Stimulated activated CD4-positive, alpha-beta T cell treated with anti-CD3 and anti-CD28 coated beads, Interleukin-2, amount 100 ng/mL, for 24 hours (primary cell): ENCODE measurements around the gene SCUBE2.
"Not testable (repeated sequence)": the region's sequence is repeated elsewhere in the genome, so short reads cannot be mapped to it uniquely, and the experiment has no call there.

Experiments used
- DNase-seq, 2 donors: peaks; one replicate each; pipeline ENCODE4 v3.0.0-alpha.2; 2020

SCUBE2 gene

DNA sequence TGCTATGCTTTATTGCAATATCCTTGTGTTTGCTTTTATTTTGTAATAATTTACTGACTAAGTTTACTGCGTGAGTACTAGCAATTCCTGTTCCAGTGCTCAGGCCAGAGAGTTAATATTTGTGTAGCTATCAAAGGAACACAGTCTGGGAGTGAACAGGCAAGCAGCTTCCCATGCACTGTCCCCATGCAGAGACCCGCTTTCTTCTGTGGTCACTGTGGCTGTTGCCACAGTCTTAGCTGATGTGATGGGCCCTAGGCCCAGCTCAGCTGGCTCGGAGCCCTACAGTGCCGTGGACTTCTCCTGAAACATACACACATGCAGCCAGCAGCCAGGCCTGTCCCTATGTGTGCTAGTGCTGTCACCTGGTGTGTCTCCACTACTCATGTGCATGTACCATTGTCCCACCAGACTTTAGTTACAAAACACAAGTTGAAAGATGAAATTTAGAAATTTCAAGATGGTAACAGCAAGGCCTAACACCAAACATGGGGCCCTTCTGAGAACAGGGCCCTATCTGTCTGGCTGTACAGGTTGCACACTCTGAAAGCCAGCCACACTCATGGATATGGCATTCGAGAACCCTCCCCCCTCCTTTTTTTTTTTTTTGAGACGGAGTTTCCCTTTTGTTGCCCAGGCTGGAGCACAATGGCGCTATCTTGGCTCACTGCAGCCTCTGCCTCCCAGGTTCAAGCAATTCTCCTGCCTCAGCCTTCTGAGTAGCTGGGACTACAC lies 12.3 kb upstream of the SCUBE2 start:
- DNase-seq, result no peak

DNA sequence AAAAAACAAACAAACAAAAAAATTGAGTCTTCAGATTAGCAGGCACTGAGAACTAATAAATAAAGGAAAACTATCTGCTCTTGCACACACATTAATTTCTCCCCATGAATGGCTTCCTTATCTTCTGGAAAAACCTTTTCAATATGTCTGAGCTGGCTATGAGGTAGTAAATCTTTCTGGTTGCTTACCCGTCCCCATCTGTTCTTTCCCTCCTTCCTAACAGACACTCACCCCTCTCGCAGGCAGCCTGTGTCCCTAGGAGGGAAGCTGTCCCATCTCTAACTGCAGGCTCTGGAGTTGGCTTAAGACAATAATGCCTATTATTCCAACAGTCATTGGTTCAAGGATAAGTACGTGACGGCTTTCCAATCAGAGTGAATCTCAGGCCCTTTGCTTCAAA lies 8.2 kb upstream of the SCUBE2 start:
- no peak for DNase-seq

DNA sequence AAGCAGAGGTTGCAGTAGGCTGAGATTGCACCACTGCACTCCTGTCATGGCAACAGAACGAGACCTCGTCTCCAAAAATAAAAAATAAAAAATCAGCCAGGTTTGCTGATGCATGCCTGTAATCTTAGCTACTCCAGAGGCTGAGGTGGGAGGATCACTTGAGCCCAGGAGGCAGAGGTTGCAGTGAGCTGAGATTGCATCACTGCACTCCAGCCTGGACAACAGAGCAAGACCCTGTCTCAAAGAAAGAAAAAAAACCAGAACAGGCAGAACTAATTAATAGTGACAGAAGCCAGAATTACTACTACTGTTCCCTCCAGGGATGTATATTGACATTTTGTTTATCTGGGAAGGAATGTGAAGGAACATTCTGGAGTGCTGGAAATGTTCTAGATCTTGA lies 7.1 kb upstream of the SCUBE2 start:
- not testable (repeated sequence) for DNase-seq

DNA sequence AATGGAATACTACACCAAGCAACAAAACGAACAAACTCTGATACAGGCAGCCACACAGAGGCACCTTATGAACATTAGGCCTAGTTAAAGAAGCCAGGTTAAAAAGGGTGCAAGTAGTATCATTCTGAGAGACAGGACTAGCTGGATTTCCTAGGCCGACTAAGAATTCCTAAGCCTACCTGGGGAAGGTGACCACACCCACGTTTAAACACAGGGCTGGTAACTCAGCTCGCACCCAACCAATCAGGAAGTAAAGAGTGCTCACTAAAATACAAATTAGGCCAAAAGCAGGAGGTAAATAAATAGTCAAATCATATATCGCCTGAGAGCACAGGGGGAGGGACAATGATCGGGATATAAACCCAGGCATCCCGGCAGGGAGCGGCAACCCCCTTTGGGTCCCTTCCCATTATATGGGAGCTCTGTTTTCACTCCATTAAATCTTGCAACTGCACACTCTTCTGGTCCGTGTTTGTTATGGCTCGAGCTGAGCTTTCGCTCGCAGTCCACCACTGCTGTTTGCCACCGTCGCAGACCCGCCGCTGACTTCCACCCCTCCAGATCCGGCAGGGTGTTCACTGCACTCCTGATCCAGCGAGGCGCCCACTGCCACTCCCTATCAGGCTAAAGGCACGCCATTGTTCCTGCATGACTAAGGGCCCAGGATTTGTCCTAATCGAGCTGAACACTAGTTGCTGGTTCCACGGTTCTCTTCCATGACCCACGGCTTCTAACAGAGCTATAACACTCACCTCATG lies 6.0 kb upstream of the SCUBE2 start:
- DNase-seq, result not testable (repeated sequence)

DNA sequence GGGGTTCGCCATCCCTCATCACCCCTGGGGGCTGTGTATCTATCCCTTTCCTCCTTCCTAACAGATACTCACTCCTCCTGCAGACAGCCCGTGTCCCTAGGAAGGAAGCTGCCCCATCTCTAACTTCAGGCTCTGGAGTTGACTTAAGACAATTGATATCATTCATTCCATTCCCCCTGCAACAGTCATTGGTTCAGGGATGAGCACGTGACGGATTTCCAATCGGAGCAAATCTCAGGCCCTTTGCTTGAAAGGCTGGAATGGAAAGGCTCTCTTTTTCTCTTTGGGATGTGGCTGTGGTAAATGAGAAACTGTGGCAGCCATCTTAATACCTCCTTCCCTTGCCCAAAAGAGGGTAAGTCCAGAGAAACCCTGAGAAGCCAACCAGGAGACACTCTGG lies 5.0 kb upstream of the SCUBE2 start:
- DNase-seq, result no peak

DNA sequence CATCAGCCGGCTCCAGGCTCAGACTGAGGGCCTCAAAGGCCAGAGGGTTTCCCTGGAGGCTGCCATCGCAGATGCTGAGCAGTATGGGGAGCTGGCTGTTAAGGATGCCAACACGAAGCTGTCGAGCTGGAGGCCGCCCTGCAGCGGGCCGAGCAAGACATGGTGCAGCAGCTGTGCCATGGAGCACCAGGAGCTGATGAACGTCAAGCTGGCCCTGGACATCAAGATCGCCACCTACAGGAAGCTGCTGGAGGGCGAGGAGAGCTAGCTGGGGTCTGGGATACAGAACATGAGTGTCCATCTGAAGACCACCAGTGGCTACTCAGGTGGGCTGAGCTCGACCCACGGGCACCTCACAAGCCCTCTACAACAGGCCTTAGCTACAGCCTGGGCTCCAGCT lies 4.0 kb upstream of the SCUBE2 start:
- DNase-seq, result peak in 1 of 2 donors; percentile 24

DNA sequence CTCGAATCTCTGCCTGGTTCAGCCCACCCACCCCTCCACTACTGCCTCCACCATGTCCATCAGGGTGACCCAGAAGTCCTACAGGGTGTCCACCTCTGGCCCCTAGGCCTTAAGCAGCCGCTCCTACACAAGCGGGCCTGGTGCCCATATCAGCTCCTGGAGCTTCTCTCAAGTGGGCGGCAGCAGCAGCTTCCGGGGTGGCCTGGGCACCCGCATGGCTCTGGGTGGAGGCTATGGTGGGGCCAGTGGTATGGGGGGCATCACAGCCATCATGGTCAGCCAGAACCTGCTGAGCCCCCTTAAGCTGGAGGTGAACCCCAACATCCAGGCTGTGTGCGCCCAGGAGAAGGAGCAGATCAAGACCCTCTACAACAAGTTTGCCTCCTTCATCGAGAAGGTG lies 3.0 kb upstream of the SCUBE2 start:
- no peak for DNase-seq

DNA sequence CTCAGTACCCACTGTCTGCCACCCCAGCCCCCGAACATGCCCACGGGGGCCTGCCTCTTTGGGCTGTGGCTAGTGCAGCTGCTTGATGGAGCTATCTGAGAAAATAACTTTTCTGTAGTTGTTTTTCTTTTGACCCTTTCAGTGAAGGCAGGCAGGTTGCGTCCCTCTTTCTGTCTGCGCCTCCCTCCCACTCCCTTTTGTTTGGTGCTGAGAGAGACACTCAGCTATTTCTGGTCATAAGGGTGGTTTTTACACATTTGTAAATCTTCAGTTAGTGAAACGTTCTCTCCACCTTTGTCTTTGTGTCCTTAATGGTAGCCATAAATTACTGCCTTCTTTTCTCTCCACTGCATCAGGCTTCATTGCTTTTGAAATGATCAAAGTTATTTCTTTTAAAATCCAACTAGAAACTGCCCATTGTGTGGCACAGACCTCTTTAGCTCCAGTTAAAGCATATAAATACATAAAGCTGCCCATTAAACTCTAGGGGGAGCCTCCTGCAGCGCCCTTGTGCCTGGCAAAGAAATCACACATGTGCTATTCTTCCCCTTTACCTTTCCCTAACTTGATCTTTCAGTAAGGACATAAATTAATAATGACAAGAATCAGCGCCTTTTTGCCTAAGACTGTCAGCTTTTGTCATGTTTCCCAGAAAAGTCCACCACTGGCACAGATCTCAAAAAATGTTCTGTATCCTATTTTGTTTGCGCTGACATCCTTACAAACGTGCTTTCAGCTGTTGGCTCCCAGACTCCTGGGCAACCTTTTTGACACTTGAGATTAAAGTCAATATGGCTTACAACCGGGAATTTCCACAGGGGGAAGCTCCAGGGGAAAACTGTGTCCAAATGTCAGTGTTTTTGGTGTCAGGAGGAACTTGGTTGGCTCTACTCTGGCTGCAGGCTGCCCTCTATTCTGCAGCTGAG lies 1.7 kb upstream of the SCUBE2 start:
- DNase-seq, result no peak

DNA sequence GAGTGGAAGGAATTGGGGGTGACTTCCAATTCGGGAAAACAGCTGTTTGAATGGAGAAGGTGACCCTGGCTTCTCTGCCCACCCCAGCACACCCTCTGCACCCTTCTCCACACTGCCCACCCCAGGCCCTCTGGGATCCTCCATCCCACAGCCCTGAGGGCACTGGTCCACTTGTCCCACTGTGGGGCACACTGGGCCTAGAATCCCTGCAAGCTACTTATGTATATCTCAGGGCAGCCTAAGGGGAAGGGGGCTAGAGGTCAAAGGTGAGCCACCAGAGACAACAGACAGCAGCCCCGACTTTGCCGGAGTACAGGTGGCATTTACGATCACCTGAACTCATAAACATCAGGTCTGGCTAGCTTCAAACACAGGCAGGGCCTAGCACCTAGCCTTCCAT lies 673 bp upstream of the SCUBE2 start:
- no peak for DNase-seq

DNA sequence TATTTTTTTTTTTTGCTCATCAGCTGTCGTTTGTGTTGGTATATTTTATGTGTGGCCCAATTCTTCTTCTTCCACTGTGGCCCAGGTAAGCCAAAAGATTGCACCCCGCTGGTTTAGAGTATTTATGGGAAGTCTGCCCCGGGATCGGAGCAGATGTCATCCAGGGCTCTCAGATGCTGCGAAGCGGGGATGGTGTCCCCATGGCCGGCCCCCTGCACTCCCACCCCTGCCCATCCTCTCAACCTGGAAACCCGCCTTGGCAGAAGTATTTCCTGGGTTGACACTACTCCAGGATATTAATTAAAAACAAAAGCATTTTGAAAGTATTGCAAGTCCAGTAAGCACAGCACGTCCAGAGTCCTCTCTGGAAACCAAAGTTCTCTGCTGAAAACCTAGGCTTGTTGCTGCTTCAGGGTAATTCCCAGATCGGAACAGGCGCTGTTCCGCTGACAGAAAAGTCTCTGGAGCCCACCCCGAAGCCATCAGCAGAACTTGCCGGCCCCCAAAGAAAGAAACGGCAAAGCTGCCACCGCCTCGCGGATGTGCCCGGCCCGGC lies 833 bp downstream of the SCUBE2 start:
- no peak for DNase-seq

DNA sequence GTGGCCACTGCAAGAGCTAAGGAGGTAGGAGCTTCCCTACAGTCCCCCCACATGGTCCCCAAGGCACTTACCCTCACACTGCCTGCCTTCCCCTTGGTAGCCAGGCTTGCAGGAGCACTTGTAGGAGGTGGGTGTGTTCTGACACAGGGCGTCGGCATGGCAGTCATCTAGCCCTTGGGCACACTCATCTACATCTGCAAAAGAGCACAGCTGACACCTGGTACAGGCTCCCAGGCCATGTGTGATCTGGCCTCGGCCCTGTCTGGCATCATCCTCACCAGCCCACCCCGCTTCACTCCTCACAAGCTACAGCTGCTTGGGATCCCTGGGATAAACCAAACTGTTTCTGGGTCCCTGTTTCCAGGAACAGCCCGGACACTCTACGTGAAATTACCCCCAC lies 1.8 kb downstream of the SCUBE2 start:
- DNase-seq, result no peak

DNA sequence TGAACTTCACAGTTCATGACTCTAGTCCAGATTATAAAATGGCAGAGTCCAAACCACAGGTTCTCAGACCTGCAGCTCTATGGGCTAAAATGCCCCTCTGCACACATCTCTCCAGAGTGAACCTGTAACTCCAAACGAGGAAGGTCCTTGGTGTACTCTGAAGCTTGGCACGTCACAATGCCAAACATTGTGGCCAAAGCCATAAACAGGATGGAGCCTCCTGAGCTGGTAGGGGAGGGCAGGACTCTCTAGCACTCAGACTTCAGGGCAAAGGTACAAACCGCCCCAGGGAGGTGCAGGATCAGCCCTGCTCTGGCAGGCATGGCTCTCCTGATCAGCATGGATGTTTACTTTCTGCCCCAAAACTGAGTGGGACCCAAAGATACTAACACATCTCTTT lies 2.3 kb downstream of the SCUBE2 start:
- no peak for DNase-seq

DNA sequence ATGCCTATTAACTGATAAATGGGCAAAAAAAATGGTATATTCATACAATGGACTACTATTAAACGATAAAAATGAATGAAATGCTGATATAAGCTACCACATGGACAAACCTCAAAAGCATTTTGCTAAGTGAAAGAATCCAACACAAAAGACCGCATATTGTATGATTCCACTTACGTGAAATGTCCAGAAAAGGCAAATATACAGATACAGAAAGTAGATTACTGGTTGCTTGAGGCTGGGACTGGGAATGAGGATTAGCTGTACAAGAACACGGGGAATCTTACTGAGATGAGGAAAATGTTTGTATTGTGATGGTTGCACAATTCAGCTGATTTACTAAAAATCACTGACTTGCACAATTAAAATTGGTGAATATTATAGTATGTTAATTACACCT lies 8.8 kb downstream of the SCUBE2 start:
- no peak for DNase-seq

DNA sequence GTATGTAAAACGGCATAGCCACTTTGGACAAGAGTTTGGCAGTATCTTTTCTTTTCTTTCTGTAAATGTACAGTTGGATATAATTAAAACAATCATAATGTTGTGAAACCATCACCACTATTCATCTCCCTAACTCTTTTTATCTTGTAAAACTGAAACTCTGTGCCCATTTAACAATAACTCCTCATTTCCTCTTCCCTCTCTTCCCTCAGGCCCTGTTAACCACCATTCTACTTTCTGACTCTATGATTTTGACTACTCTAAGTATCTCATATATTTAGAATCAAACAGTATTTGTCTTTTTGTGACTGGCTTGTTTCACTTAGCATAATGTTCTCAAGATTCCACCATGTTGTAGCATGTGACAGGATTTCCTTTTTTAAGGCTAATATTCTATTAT lies 10.2 kb downstream of the SCUBE2 start:
- no peak for DNase-seq

DNA sequence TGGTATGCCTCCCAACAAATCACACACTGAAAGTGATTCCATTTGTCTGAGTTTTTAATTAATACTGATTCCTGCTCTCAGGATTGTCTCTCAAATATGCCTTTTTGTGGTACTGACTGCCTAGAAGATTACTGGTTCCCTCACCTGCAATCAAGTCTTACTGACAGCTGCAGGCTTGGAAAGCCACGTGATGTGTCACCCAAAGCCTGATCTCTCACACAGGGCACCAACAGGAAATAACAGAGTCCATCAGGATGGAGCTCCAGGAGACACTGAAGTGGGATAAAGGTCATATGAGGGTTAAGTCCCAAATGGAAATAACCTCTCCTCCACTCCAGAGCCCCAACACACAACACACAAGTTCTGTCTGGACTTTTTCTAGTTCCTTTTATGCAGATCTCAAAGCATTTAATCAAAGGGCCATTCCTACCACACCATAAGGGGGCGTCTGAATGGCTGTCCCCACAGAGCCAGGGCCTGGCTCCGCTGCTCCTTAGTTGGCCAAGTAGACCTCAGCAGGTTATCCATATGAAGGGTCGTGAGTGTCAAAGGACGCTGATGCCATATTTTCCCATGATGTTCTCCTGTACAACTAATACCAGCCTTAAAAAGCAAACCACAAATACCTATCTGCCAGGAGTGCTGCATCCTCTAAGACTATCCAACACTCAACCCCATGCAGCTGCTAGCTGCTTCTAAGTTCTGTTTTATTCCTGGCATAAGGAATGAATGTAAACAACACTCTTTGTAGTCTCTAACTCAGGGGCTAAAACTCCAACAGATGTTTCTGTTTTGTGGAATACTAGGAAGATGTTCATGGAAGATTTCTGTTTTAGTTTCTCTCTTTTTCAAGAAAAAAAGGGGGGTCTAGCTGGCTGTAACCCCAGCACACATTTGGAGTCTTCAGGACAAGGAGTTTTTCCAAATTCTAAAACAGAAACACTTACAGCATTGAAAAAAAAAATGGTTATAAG lies 13.0 kb downstream of the SCUBE2 start:
- no peak for DNase-seq

DNA sequence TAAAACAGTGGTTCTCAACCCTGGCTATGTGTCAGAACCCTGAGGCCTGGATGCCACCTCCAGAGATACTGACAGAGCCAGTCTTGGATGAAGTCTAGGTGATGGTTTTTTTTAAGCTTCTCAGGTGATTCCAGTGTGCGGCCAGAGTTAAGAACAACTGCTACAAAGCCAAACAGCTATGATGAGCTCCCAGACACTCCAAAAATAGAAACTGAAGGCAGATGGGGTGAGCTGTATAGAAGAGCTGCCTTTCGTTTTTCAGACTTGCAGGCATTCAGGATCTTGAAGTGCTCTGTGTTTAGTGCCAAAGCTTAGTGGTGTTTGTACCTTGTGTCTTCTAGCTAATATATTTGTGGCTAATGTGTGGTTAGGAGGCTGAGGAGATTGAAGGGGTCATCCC lies 14.2 kb downstream of the SCUBE2 start:
- no peak for DNase-seq

DNA sequence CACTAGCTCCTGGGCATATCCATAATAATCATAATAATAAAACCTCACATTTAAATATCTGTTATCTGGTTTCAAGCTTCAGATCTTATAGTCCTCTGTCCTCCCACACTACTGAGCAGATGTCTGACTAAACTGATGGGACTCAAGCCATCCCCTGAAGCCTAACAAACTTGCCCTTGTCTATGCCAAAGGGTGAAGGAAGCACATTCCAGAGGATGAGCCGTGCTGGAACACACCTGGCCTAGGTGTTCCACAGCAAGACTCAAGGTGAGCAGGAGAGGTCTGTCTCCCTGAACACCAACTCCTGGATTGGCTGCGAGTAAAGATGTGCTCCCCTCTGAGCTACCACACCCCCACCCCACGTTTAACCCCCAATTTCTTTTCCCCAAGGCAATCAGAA lies 14.7 kb downstream of the SCUBE2 start:
- DNase-seq, result no peak

DNA sequence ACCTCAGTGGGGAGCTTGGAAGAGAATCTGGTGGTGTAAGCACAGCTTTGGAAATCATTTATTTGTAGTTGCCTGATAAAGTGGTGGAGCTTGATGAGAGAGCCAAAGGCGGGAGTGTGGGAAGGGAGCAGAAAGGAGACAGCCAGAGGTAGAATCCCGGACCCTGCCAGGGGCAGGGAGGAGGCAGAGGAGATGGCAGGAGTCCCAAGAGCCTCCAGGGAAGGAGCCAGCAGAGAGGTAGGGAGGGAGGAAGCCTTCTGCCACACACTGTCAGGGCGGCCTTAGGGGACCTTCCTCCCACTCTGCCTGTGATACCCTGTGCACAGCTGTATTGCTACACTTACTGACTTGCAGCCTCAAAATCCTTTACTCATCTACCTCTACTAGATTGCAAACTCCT lies 15.4 kb downstream of the SCUBE2 start:
- no peak for DNase-seq

DNA sequence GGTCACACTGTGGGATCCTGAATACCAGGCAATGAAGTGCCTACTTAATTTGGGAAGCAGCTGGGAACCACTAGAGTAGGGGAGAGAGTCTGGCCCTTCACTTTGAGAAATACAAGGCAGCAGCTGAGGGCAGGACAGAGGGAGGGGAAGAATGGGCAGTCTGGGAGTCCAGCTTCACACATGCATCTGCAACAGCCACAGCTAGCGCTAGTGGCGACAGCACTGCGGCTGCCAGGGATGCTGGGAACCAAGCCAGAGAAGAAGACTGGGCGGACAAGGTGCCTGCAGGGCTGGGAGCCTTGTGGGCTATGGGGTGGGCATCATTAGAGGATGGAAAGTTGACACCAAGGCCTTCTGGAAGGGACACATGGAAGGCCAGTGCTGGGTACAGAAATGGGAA lies 15.8 kb downstream of the SCUBE2 start:
- no peak for DNase-seq

DNA sequence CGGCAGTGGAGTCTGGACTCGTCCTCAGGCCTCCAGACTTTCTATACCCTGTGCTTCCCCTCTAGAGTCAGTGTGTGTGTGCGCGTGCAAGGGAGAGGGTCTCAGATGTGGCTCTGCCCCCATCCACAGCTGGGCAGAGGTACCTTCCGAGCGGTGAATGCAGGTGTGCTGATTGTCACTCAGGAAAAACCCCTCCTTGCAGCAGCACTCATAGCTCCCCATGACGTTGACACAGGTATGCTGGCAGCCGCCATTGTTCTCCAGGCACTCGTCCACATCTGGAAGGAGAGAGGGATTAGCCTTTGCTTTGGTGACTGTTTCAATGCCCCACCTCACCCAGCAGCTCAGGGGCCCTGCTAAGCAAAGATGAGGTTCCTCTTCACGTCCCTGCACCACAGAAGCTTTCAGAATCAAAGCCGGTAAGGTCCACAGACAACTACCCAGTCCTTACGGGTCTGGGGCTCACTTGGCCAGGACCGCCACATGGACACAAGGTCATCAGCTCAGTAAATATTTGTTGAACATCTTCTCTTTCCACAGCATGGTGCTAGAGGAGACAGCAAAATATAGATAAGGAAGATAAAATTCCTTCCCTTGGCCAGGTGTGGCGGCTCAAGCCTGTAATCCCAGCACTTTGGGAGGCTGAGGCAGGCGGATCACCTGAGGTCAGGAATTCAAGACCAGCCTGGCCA lies 16.9 kb downstream of the SCUBE2 start:
- DNase-seq, result no peak

DNA sequence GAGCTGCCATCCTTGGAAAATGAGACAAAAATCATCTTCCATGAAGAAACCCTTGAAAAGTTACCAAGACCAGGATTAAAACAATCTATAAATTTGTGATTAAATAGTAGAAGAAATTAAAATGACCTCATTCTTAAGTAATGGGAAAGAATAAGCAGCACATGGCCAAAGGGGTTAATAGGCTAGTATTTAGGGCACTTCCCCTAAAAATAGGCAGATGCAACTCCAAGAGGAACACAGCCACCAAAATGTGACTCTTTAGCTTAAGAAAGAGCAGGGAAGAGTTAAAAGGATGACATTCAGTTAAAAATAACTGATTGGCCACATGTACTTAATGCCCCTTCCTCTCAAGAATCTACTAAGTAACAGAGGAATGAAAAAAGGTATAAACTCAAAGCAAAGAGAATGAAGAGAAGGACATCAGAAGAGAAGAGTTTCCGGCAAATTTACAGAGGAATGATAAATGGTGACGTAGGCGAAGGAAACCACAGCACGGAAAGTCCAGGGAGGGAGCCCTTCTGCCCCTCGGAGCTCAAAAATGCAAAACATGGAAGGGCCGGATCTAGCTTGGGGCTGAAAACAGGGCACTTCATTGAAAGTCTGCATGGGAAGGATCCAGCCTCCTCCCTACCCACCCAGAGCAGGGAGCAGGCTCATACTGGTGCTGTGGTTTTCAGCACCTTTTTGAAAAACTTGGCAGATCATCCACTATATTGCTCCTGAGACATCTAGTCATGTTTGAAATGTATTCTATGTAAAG lies 17.8 kb downstream of the SCUBE2 start:
- no peak for DNase-seq
